ENCODE measurements around the gene IGFLR1.

DNA sequence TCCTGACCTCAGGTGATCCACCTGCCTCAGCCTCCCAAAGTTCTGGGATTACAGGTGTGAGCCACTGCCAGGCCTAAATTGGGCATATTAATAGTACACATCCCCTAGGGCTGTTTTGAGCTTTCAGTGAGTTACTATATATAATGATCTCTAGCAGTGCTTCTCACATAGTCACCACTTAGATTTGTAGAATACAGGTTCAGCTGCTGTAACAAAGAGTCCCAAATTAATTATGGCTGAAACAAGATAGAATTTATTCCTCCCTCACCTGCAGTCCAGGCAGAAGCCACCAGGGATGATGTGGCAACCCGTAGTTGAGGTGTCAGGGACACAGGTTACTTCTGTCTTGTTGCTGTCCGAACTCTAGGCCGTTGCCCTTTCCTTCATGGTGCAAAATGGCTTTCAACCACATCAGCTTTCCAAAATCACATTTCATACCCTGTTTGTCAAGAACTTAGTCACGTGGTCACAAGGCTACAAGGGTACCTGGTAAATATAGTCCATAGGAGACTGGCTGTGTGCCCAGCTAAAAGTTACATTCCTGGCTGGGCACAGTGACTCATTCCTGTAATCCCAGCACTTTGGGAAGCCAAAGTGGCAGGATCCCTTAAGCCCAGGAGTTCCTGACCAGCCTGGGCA, 18.6 kb upstream of the IGFLR1 start:
- TF ChIP-seq, protein P1, sequence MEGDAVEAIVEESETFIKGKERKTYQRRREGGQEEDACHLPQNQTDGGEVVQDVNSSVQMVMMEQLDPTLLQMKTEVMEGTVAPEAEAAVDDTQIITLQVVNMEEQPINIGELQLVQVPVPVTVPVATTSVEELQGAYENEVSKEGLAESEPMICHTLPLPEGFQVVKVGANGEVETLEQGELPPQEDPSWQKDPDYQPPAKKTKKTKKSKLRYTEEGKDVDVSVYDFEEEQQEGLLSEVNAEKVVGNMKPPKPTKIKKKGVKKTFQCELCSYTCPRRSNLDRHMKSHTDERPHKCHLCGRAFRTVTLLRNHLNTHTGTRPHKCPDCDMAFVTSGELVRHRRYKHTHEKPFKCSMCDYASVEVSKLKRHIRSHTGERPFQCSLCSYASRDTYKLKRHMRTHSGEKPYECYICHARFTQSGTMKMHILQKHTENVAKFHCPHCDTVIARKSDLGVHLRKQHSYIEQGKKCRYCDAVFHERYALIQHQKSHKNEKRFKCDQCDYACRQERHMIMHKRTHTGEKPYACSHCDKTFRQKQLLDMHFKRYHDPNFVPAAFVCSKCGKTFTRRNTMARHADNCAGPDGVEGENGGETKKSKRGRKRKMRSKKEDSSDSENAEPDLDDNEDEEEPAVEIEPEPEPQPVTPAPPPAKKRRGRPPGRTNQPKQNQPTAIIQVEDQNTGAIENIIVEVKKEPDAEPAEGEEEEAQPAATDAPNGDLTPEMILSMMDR (conservative IDR thresholded peaks at IDR 0.05 in 1 of 2, IDR thresholded peaks at IDR 0.05 in 1 of 2; ENCODE audit: extremely low read depth in 1 of 2, insufficient read depth in 1 of 2, low read depth in 1 of 2, low read length in 2 of 2): no peak
- no peak for TF ChIP-seq EZH2 (IDR thresholded peaks at IDR 0.05; ENCODE audit: borderline replicate concordance, low read length)

Measured in mammary epithelial cell (primary cell).